ENCODE data around the gene NMT1.

Gene NMT1

DNA sequence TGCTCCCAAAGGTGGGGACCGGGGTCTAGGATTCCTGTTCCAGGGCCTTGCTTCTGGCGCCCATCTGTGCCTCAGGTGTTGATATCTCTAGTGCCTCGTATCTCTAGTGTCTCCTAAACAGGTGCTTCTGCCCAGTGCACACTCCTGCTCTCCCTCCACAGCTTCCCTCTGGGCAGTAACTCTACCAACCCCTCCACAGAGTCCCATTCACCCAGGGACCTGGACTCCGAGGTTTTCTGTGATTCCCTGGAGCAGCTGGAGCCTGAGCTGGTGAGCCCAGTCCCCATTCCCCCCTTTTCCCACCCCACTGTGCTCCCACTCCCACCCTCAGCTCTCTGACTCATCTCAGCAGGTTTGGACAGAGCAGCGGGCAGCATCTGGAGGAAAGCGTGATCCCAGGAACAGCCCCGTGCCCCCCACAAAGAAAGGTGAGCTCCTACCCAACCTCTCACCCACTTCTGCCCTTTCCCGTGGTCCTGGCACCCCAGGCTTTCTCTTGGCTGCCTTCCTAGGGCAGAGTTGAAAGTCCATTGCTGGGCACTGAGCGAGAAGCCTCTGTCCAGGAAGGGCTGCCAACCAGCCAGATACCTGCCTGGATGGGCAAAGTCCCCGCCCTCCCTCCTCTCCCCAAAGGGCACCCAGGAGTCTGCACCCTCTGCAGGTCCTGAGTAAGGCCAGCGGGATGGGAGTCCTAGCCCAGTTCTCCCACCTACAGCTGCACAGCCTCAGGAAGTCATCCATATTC lies 76.6 kb downstream of the NMT1 start:
- no peak for DNase-seq

DNA sequence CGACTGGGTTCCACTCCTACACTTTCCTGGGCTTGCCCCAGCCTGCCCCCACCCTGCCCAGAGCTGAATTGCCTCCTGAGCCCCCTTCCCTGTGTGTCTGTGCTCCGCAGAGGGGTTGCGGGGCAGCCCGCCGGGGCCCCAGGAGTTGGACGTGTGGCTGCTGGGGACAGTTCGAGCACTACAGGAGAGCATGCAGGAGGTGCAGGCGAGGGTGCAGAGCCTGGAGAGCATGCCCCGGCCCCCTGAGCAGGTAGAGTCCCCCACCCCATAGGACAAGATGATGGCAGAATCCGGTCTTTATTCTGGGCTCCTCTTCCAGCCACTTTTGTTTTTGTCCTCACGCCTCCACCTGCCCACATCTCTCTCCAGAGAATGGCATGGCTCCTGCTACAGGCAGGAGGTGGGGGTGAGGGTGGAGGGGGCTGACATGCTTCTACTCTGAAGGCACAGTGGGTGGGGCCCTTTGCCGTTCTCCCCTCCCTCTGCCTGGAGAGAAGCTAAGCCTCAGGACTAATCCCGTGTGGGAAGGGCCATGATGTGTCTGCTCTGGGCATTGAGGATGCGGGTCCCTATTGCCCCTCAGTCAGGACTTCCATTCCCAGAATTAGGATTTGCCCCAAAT lies 77.9 kb downstream of the NMT1 start:
- DNase-seq: no peak

DNA sequence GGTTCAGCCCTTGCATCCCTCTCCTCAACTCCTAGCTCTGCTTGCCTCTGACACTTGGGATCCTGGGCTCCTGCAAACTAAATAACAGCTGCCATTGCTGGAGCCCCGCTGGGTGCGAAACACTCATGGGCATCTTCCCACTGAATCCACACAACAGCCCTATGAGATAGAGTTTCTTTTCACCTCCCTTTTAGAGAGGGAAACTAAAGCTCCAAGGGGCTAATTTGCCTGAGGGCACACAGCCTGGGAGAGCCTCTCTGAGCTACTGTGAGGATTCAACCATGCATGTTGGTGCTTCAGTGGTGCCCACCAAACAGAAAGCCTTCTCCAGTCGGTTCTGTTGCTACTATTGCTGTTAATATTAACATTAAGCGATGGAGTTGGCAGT lies 78.4 kb downstream of the NMT1 start:
- DNase-seq: no peak

DNA sequence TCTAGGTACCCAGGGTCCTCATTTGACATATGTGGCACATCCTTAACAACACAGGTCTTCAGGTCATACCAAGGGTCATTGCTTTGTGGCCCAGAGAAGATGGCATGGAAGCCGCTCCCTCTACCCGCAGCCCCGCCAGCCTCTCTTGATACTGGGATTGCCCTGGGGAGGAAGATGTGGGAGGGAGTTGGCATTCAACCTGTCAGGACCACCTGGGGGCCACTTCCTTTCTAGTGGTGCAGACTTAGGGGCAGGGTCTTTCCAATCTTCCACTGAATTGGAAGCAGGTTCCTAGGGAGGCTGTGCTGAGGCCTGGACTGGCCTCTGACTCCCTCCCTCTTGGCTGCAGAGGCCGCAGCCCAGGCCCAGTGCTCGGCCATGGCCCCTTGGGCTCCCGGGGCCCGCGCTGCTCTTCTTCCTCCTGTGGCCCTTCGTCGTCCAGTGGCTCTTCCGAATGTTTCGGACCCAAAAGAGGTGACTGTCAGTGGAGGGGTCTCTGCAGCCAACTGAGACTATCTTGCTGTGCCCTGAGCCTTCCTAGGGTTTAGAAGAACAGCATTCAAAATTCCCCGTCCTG lies 82.1 kb downstream of the NMT1 start:
- no peak for DNase-seq

DNA sequence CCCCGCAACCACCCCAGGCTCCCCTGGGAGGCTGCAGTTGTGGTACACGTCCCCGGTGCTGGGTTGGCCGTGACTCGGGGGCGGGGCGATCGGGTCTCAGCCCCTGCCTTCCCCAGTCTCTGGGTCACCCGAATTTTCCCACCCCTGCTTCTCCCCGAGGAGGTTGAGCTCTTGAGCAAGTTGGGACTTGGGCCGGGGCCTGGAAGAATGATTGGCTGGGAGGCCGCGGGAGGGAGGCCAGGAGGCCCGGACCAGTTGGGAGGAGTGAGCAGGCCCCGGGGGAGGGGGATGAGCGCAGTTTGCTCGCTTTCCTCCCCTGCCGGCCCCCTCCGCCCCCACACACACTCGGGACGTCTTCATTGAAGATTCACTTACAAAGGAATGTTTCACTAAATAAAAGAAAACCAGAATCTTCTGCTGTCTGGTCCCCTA lies 82.7 kb downstream of the NMT1 start:
- no peak for DNase-seq

DNA sequence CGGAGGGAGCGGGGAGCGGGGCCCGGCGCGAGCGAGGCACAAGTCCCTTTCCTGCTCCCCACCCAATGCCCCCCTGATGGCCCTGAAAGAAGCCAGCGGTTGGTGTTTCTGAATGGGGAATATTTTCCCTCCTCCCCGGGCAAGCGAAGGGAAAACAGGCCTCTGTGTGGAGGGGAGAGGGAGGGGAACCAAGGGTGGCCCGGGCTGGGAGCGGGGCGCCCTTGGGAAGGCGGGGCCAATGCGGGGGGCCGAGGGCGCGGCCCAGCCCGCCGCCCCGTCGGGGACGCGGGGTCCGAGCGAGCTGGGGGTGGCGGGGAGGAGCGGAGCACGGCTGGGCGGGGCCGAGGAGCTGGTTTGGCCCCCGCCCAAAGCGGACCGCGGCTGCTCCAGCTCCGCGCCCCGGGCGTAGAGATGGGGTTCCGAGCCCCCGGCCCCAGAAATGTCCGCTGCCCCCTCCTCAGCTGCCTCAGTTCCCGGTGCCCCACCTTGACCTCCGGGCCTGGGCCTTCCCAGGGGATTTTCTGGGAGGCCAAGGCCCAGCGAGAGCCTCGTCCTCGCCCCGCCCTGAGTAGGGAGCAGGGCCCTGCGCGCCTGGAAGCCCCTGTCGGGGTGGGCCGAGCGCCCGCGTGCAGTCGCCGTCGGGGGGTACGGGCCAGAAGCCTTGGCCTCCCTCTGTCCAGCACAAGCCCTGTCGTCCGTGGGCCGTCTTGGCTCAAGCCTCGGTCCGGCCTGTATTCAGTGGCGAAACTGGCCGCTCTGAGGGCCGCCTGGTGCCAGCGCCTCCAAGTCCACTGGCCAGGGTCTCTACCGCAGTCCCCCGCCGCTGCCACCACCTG lies 83.3 kb downstream of the NMT1 start:
- DNase-seq: no peak

DNA sequence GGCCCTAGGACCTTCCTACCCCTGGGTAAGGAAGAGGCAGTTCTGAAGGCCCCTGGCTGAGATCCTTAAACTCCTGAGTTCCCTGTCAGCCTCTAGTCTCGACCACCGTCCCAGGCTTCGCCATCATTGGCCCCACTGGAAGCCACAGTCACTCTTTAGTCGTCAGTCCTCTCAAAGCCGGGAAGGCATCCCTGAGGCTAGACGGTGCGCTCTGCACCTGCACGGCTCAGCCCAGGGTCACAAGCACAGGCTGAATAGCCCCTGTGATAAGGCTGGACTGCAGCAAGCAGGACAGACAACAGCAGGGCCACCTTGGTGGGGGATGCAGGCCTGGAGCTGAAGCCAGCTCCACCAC lies 83.9 kb downstream of the NMT1 start:
- no peak for DNase-seq

DNA sequence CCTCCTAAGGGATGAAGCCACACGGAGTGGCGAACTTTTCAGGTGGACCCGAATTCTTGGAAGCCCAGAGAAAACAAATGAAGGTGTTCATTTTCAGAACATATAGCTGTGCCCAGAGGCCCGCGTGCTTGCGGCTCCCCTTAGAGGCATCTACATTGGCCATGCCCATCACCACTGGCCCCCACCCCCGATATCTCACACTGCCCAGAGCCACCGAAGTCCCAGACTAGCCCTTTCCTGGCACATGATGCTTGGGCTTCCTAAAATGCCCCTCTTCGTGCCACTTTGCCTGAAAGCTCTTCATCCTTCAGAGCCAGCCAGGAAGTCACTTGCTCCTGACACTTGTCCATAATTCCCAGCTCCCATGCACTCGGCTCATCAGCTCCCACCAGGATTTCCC lies 85.0 kb downstream of the NMT1 start:
- no peak for DNase-seq

DNA sequence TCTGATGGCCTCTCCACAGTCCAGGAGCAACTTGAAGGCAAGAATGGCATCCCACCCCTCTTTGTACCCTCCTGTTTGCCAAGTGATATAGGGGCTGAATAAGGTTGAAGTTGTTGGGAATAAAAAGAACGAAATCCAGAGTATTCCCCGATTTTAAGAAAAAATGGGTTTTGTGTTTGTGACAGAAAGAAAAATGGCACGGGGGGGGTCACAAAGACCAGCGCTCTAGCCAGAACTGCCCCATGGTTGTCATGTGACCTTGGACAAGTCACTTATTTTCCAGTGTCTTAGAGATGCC lies 85.4 kb downstream of the NMT1 start:
- DNase-seq: no peak

DNA sequence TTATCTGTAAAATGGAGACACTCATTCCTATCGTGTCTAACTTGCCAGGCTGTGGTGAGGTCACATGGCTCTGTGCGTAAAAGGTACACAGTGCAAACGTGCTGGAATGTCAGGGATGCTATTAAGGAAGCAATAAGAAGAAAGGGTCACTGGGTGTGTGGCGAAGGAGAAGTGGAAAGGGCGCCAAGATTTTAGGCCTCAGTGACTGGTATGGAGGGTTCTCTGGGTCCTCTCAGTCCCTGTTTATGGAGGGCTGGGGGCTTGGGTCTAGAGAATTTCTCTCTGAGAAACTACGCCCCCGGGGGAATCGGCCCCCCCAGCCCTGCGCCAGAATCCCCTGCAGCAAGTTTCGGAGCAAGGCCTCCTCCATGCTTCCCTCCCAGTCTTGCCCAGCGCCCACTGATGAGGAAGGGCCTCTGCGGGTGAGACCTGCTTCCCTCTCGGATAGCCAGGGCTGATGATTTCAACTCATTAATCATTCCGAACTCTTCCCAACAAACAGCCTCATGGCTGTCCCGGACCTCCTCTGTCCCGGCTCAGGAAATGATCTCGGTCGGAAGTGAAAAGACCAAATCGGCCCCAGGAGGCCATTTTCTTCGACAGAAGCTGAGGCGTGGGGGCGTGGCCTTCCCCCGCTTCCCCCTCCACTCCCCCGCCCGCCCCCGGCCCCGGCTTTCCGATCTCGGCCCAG lies 85.9 kb downstream of the NMT1 start:
- DNase-seq: peak in 3 of 5 experiments; percentile 40 to 88 (median 62)

DNA sequence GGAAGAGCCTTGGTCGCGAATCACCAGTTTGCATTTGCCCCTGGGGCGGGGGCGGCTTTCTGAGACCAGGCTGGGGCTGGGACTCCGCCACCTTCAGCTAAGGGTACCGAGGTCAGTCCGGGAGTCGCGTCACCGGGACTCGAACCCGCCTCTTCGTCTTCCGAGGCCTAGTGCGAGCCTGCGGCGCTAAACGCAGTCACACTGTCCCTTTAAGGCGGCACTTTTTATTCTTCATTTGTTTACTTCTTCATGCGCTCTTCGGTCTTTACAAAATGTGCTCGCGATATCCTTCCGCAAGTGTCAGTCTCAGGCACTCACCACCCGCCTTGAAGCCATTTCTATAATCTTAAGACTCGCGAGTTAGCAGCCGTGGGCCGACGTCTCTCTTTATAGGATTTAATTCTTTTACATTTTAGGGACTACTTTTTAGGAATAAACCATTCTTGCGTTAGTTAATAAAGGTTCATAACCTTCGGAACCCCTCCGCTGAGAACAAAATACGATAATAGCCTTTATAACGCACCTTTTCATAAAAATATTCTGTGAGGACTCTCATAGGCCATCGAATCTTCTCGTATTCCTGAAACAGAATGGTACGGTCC lies 86.6 kb downstream of the NMT1 start:
- DNase-seq: peak; percentile 29 to 97 (median 69)

DNA sequence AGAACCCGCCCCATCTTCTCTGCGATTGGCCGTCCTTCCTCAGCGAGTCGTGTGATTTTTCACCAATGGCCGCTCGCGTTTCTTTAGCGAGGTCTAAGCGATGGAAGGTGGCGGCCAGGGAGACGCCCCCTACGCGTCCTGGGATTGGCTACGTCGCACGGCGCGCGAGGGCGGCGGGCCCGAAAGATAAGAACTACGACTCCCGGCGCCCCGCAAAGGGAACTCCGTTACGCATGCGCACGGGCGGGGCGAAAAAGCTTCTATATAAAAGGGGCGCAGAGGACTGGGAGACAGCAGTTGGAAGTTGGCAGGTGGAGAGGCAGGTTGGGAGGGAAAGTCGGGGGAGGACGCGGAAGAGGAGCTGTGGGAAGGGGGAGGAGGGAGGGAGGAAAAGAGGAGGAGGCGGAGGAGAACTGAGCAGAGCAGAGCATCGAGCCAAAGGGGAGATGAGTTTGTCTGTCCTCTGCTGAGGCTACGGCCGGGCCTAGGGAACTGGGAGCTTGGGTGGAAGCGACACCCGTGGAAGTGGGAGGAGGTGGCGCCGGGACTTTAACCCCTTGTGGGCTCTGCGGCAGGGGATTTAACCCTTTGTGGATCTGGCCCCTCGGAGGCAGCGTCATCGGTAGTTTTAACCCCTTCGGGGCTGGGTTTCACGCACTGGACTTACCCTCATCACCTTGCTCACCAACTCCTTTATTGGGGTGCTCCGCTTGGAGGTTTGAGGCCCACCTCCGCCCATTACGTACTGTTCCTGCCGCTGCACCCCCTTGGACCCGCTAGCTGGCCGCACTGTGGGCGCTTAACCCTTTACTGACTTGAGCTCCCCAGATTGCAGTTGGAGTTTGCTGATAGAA lies 87.3 kb downstream of the NMT1 start, which contains the start of gene HEXIM1:
Gene HEXIM1, plus strand, starts transcription at position 293 of the 854 bp plus-strand sequence. CDS start 716 bp downstream, outside the sequence.
- peak; percentile 95 to 100 (median 98) for DNase-seq

DNA sequence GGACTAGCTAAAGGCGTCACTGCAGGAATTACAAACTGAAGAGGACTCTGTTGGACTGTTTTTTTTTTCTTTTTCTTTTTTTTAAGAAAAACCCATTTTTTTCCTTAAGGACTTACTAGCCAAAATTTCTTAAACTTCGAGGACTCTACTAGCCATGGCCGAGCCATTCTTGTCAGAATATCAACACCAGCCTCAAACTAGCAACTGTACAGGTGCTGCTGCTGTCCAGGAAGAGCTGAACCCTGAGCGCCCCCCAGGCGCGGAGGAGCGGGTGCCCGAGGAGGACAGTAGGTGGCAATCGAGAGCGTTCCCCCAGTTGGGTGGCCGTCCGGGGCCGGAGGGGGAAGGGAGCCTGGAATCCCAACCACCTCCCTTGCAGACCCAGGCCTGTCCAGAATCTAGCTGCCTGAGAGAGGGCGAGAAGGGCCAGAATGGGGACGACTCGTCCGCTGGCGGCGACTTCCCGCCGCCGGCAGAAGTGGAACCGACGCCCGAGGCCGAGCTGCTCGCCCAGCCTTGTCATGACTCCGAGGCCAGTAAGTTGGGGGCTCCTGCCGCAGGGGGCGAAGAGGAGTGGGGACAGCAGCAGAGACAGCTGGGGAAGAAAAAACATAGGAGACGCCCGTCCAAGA lies 88.0 kb downstream of the NMT1 start:
- peak; percentile 33 to 83 (median 64) for DNase-seq

DNA sequence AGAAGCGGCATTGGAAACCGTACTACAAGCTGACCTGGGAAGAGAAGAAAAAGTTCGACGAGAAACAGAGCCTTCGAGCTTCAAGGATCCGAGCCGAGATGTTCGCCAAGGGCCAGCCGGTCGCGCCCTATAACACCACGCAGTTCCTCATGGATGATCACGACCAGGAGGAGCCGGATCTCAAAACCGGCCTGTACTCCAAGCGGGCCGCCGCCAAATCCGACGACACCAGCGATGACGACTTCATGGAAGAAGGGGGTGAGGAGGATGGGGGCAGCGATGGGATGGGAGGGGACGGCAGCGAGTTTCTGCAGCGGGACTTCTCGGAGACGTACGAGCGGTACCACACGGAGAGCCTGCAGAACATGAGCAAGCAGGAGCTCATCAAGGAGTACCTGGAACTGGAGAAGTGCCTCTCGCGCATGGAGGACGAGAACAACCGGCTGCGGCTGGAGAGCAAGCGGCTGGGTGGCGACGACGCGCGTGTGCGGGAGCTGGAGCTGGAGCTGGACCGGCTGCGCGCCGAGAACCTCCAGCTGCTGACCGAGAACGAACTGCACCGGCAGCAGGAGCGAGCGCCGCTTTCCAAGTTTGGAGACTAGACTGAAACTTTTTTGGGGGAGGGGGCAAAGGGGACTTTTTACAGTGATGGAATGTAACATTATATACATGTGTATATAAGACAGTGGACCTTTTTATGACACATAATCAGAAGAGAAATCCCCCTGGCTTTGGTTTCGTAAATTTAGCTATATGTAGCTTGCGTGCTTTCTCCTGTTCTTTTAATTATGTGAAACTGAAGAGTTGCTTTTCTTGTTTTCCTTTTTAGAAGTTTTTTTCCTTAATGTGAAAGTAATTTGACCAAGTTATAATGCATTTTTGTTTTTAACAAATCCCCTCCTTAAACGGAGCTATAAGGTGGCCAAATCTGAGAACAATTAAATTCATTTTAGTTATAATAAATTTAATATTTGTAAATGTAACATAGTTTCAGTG lies 88.8 kb downstream of the NMT1 start:
- peak in 2 of 5 experiments; percentile 17 to 56 for DNase-seq

DNA sequence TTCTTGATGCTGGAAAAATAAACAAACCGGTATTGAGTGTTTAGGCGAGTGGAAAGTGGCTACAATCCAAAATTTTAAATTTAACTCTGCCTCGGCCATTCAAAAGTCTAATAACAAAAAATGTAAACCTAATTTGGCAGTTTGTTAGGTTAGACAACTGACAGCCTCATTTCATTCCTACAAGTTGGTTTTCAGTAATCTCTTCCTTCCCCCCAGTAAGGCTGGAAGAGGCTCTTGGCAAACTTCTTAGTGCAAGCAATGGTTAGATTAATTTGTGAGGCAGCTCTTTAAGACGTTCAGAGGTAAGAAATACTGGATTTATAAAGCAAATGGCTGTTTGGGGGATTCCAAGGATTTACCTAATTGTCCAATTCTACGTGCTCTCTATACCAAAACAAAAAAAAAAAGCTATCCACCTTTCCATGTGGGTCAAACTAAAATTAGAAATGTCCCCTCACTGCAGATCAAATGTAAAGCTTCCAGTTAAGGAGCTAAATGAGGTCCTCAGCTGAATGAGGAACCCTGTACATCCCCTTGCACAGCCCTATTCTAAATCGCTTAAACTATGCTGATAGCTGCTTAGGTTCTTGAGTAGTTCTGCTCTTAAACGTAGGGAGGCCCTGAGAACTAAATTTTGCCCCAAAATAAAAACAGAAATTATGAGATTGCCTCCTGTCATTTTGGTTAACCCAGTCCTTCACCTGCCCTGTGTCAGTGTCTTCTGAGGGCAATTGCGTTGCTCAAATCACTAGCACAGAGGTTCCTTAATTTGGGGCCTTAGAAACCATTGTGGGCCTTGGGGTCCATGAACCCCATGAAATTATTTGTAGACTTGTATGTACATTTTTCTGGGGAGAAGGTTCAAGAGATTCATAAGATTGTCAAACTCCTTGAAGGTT lies 90.0 kb downstream of the NMT1 start:
- DNase-seq: no peak

DNA sequence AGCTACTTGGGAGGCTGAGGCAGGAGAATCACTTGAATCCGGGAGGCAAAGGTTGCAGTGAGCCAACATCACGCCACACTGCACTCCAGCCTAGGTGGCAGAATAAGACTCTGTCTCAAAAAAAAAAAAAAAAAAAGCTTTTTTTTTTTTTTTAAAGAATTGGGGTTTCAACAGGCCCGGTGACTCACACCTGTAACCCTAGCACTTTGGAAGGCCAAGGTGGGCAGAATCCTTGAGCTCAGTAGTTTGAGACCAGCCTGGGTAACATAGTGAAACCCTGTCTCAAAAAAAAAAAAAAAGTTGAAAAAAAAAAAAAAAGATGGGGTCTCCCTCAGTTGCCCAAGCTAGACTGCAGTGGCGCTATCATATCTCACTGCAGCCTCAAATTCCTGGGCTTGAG lies 93.9 kb downstream of the NMT1 start:
- DNase-seq: no peak

DNA sequence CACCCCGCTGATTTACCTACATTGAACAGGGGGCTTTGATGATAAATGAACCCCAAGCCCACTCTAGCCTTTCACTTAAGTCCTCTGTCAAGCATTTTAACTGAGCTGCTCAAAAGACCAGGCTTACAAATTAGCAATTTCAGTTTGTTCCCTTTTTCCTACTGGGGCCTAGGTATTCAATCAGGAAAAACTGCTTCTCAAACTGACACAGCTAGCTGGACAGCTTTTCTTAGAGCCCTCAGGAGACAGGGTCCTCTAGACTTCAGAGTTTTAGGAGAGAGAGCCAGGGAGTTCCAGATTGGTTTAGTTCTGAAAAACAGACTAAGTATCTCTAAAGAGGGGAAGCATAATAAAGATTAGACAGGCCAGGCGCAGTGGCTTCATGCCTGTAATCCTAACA lies 94.4 kb downstream of the NMT1 start:
- DNase-seq: no peak

DNA sequence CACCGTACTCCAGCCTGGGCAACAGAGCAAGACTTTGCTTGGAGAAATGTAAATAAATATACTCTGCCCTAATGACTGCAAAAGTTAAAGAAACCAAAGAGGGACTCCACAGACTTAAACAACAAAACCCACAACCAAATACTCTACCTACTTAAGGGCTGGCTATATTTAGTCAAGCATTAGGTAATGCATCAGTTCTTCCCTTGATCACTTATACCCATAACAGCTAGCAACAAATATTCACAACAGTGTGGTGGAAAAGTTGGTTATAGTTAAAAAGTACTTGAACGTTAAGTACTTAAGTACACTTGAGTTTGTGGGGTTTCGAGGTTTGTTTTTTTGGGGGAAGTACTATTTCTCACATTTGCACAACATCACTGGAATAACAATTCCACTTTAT lies 95.1 kb downstream of the NMT1 start:
- DNase-seq: no peak

Measured in T-helper 2 cell (primary cell).